Measurements from ENCODE around the gene IREB2.
A peak's percentile ranks its signal among the peaks of the same experiment; 100 is the strongest.
"Not testable (repeated sequence)": the region's sequence is repeated elsewhere in the genome, so short reads cannot be mapped to it uniquely, and the experiment has no call there.

IREB2 gene

GRCh38 chr15:78407608-78408354, 30.2 kb upstream of the IREB2 start:
- no peak for DNase-seq (ENCODE audit: low read depth in 2 of 2)

GRCh38 chr15:78408355-78408640, 29.7 kb upstream of the IREB2 start:
- no peak for DNase-seq (ENCODE audit: low read depth in 2 of 2)

DNA sequence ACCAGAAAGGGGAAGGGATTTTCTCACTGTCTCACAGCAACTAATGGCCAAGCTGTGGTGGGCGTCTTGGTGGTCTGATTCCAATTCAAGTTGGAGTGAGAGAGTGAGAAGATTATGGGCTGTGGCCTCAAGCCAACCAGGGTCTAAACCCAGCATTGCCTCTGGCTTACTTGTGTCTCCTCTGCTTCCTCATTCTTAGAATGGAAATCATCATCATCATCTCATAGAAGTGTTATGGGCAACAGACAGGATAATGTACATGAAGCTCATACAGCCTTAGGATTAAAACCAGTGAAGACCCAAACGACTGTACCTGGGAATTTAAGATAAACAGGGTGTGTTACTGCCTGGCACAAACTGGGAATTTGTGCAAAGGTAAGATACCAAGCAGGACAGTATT, 29.1 kb upstream of the IREB2 start:
- no peak for DNase-seq (ENCODE audit: low read depth in 2 of 2)

DNA sequence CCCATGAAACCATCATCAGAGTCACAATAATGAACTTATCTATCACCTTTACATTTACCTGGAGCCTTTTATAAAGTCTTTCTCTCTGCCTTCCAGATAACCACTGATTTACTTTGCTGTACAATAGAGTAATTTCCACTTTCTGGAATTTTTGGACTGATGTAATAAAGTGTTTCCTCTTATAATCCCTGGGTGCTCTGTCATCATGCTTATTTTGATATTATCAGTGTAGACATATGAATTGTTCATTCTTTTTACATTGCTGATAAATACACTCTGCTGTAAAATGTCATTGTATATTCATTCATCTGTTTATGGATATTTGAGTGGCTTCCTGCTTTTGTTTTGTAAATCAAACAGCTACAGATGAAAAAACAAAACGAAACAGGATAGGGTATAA, 27.0 kb upstream of the IREB2 start:
- DNase-seq (ENCODE audit: low read depth in 2 of 2), result no peak

DNA sequence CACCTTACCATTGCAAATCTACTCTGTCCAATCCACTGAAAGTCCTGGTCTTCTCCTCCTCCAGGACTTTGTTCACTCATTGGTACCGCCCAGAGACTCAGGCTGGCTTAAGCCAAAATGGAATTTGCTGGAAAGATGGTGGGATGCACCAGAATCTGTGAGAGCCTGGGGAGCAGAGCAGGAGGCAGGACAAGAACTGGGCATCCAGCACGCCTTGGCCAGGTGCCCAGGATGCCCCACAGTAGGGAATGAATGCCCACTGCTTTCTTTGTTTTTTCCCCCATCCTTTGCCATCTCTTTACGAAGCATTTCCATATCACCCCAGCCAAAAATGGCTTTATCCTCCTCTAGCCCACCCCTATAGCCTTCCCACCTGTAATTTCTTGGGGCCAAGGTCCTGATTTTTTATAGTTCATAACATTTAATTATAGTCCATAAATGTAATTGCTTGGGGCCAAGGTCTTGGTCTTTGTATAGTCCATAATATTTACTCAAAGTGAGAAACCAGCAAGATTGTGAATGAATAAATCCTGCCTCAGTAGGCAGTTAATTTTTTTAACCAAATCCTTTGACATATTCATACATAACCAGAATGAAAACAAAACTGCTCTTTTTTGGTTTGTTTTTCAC, 23.3 kb upstream of the IREB2 start:
- DNase-seq (ENCODE audit: low read depth in 2 of 2), result no peak

- DNase-seq (ENCODE audit: low read depth in 2 of 2), result no peak
Observed at GRCh38 chr15:78415284-78415683, 22.7 kb upstream of the IREB2 start.

GRCh38 chr15:78417754-78418630, 20.0 kb upstream of the IREB2 start:
- no peak for DNase-seq (ENCODE audit: low read depth in 2 of 2)

DNA sequence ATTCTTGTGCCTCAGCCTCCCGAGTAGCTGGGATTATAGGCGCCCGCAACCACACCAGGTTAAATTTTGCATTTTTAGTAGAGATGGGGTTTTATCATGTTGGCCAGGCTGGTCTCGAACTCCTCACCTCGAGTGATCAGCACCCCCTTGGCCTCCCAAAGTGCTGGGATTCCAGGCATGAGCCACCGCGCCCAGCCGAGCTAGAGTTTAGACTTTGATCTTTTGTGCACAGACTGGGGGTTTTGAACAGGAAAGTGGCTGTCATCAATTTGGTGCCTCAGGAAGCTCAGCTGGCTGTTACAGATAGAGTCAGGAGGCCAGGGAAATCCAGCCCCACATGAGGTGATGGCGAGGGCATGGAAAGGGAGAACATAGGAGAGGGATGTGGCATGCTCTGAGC, 19.3 kb upstream of the IREB2 start:
- no peak for DNase-seq (ENCODE audit: low read depth in 2 of 2)

- no peak for DNase-seq (ENCODE audit: low read depth in 2 of 2)
Observed at GRCh38 chr15:78419367-78419766, 18.6 kb upstream of the IREB2 start.

DNA sequence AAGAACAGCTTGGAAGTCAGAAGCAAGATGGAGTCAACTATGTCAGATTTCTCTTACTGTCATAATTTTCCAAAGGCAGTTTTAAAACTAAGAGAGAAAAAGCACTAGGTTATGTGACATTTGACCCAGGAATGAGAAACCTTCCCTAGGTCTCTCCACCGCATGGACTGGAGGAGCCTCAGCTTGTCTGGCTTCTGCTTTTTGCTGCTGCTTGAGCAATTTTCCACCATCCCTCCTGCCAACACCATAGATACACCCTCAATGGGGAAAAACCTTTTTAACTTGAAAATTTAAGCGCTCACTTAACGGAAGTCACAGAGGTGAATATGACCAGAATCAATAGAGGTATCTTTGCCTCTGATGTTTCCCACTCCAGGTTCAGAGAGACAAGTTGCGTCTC, 17.8 kb upstream of the IREB2 start:
- no peak for DNase-seq (ENCODE audit: low read depth in 2 of 2)

- DNase-seq (ENCODE audit: low read depth in 2 of 2), result no peak
Observed at GRCh38 chr15:78420766-78421165, 17.2 kb upstream of the IREB2 start.

DNA sequence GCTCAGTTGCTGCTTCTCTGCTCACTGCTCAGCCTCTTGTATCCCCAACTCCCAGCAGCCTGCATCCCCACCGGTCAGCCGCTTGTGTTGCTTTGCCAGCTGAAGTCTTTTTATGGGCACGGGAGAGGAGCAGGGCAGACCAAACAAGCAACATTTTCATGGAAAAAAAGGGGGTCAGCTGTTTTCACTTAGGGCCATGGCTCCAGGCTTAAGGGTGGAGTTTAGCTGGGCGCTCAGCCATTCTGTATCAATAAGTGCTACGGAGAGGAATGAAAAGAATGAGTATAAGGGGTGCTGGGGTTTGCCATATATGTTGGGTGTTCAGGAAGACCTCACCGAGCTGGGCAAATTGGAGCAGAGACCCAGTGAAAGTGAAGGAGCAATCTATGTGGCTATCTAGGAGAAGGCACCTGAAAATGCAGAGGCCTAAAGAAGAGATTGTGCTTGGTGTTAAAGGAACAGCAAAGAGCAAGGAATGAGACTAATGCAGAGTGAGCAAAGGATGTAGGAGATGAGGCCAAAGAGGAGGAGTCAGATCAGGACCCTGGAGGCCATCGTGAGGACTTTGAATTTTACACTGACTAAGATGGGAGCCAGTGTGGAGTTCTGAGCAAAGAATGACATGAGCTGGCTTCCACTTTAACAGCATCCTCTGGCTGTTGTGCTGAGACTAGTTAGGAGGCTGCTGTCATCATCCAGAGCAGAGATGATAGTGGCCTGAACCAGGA, 16.6 kb upstream of the IREB2 start:
- no peak for DNase-seq (ENCODE audit: low read depth in 2 of 2)

DNA sequence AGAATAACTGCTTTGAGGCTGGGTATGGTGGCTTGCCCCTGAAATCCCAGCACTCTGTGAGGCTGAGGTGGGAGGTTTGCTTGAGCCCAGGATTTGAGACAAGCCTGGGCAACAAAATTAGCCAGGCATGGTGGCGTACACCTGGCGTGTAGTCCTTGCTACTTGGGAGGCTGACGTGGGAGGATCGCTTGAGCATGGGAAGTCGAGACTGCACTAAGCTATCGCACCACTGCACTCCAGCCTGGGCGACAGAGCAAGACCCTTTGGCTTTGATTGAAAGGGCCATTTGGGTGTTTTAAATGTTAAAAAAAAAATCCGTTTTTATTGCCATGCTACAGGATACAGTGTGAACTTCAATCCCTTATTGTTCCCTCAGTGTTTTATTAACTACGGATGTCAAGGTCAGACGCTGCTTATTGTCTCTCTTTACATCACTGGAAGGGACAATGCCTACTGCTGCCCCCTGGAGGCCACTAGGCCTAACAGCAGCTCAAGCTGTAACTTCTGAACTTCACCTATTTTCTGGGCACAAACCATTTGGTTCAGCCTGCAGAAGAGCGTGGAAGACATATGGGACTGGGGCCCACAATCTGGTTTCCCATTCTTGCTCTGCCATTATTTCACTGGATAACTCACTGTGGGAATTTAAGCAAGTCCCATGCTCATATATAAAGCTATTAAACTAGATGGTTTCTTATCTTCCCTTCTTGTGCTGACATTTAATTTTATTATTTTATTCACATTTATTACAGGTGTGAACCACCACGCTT, 15.3 kb upstream of the IREB2 start:
- DNase-seq (ENCODE audit: low read depth in 2 of 2), result peak; percentile 34 to 38

GRCh38 chr15:78424673-78425072, 13.3 kb upstream of the IREB2 start:
- DNase-seq (ENCODE audit: low read depth in 2 of 2), result no peak

GRCh38 chr15:78425643-78426042, 12.4 kb upstream of the IREB2 start:
- no peak for DNase-seq (ENCODE audit: low read depth in 2 of 2)

GRCh38 chr15:78426300-78426699, 11.7 kb upstream of the IREB2 start:
- no peak for DNase-seq (ENCODE audit: low read depth in 2 of 2)

DNA sequence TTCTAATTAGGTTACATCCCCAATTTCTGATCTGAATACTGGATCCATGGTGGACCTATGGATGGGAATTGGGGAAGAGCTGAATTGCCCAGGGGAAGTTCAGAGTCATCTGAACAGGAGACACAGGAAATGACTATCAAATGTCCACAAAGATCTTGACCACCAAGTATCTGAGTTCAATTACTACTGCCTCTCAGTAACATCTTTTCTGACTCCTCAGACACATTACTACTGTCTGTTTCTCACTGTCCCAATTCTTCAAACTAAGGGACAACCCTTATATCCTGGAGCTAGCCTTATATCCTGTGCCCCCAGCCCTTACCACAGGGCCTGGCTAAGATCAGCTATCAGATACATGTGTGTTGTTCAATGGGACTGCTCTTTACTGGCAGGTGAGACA, 10.1 kb upstream of the IREB2 start:
- DNase-seq (ENCODE audit: low read depth in 2 of 2), result no peak

DNA sequence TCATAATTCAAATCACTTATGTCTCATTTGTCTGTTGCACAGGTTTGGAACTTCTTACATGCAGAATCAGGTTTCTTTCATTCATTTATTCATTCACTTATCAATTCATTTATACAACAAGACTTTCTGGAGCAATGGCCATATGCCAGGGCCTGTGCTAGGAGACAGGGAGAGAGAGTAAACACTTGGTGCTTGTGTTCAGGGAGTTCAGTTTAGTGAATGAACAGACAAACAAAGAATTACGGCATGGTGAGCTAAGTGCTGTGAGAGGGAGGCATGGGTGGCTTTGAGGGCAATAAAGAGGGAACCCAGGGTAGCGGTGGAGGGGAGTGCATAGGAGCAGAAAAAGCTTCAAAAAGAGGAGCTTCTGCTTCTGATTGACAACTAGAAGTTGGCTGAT, 8.5 kb upstream of the IREB2 start:
- no peak for DNase-seq (ENCODE audit: low read depth in 2 of 2)

DNA sequence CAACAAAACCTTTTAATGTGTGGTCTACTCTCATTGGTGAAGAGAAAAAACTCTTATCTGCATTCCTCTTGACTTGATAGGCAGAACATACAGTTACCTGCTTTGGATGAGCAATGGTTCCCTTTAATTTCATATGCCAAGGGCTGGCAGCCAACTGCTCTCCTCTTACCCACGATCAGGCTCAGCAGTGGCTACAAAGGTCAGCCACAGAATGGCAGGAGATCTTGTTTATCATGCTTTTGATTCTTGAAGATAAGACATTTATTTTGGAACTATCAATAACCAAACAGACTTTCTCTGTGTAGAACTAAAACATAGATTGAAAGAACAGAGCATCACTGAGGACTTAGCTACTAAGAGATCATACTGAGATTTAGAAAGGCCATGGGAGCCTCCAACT, 6.1 kb upstream of the IREB2 start:
- no peak for DNase-seq (ENCODE audit: low read depth in 2 of 2)

- no peak for DNase-seq (ENCODE audit: low read depth in 2 of 2)
Observed at GRCh38 chr15:78432664-78433063, 5.4 kb upstream of the IREB2 start.

- no peak for DNase-seq (ENCODE audit: low read depth in 2 of 2)
Observed at GRCh38 chr15:78434134-78434533, 3.9 kb upstream of the IREB2 start.

DNA sequence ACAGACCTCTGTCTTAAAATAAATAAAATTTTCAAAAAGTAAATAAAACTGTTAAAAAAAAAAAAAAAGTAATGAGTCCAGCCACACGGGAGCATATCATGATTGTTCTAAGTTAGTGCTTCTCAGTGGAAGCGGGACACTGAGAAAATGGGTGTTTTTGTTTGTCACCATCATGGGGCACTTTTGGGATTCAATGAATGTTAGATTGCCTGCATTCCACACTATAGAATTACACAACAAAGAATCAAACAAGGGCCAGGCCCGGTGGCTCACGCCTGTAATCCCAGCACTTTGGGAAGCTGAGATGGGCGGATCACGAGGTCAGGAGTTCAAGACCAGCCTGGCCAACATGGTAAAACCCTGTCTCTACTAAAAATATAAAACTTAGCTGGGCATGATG, 3.3 kb upstream of the IREB2 start:
- not testable (repeated sequence) for DNase-seq (ENCODE audit: low read depth in 2 of 2)
